HepG2 (cell line): ENCODE results near the gene GCHFR. TPM values are rescaled to one million over a fixed set of nuclear protein-coding genes. Genes with fewer than 3 reads are reported as not detected.

ENCODE experiments used
- ATAC-seq: fragments of 200-7000 bp; cut with Tn5 transposase; 3 replicates; pipeline ENCODE4 v1.9.1; 2020; ENCODE audit warnings: mild to moderate bottlenecking, moderate library complexity
- BruUV-seq: library from RNA; stranded (reverse); fragments of 400-500 nt; replicated peaks from 2 replicates; lab custom pipeline; 2021; lab: Mats Ljungman, UMichigan
- CTCF ChIA-PET: fragments of 300-600 bp; formaldehyde crosslinking; extraction: SDS; loops from one replicate; lab custom pipeline; 2021; ENCODE audit warnings: low total read pairs, inconsistent platforms, low intra/inter-chr PET ratio; lab: Yijun Ruan, JAX
- POLR2A ChIA-PET: fragments of 350-600 bp; sonication (Branson Sonifier 250); formaldehyde crosslinking; loops from one replicate; lab custom pipeline; 2020; ENCODE audit warnings: antibody characterized with exemption, inconsistent platforms; lab: Yijun Ruan, JAX
- DNase-seq: peaks from one replicate; pipeline ENCODE4 v3.0.0-alpha.2; 2015; ENCODE audit warnings: low spot score
- FAIRE-seq: peaks from 3 replicates; lab custom pipeline; 2011; peaks lifted over from hg19 to GRCh38; lab: Jason Lieb, UNC
- H2AFZ ChIP-seq: one replicate; pipeline ENCODE4 v1.6.1; 2011; ENCODE audit warnings: low read length, inconsistent platforms
- H3K27ac ChIP-seq: fragments of 300-600 bp; 3 replicates; pipeline ENCODE4 v1.8.0; 2011; ENCODE audit warnings: mixed run types, mild to moderate bottlenecking, mixed read lengths, low read length, inconsistent platforms; ENCODE audit not compliant: insufficient read depth; ENCODE audit errors: extremely low read length
- H3K27me3 ChIP-seq, 2 experiments: fragments of 200-600 bp in 1 of 2; 2 replicates in 1 of 2; 3 replicates in 1 of 2; pipeline versions ENCODE4 v1.6.0 to v1.8.0; 2011; ENCODE audit warnings: low read length in 2 of 2, mild to moderate bottlenecking in 2 of 2, moderate library complexity in 2 of 2, inconsistent platforms in 1 of 2; ENCODE audit not compliant: insufficient read depth in 2 of 2, control insufficient read depth in 1 of 2
- H3K36me3 ChIP-seq, 2 experiments: fragments of 200-600 bp in 1 of 2; replicated peaks in 1 of 2; 2 replicates in 1 of 2; 3 replicates in 1 of 2; pipeline versions ENCODE4 v1.5.1 to v1.8.0; 2011; ENCODE audit warnings: low read length in 2 of 2, inconsistent platforms in 1 of 2; ENCODE audit not compliant: insufficient read depth in 2 of 2, control insufficient read depth in 1 of 2
- H3K4me1 ChIP-seq: 2 replicates; pipeline ENCODE4 v1.5.1; 2012; ENCODE audit warnings: low read length, inconsistent platforms; ENCODE audit not compliant: insufficient read depth
- H3K4me2 ChIP-seq: 2 replicates; pipeline ENCODE4 v1.6.0; 2011; ENCODE audit warnings: low read depth, low read length, inconsistent platforms
- H3K4me3 ChIP-seq, 3 experiments: fragments of 200-600 bp in 1 of 3; sonication (generic), shearing (Covaris generic) in 1 of 3; replicated peaks in 1 of 3; 2 replicates each; pipeline ENCODE4 v1.5.1; 2011 to 2016; ENCODE audit warnings: low read length in 3 of 3, inconsistent platforms in 2 of 3, low read depth in 2 of 3, mild to moderate bottlenecking in 2 of 3, control low read depth in 1 of 3, mixed read lengths in 1 of 3; ENCODE audit not compliant: insufficient read depth in 1 of 3
- H3K79me2 ChIP-seq: one replicate; pipeline ENCODE4 v1.6.1; 2011; ENCODE audit warnings: low read length, inconsistent platforms; ENCODE audit not compliant: insufficient read depth
- H3K9ac ChIP-seq: 2 replicates; pipeline ENCODE4 v1.6.0; 2011; ENCODE audit warnings: mild to moderate bottlenecking, low read depth, low read length, inconsistent platforms; ENCODE audit not compliant: insufficient read depth
- H3K9me3 ChIP-seq: 2 replicates; pipeline ENCODE4 v1.5.1; 2012; ENCODE audit warnings: mild to moderate bottlenecking, low read length
- H4K20me1 ChIP-seq: 2 replicates; pipeline ENCODE4 v1.6.0; 2011; ENCODE audit warnings: inconsistent platforms, mild to moderate bottlenecking, low read length, moderate library complexity; ENCODE audit not compliant: insufficient read depth
- AGO2 ChIP-seq: fragments of 200-400 bp; formaldehyde crosslinking; optimal IDR thresholded peaks from 2 replicates; pipeline ENCODE3; 2017; ENCODE audit warnings: mild to moderate bottlenecking, low read depth, low read length, moderate library complexity
- ATF5 ChIP-seq: sonication (generic); formaldehyde crosslinking; IDR thresholded peaks from 2 replicates; pipeline ENCODE4 v1.4.0; 2020; ENCODE audit warnings: mild to moderate bottlenecking, low read depth, missing genetic modification reagents
- CC2D1A ChIP-seq: sonication (generic); formaldehyde crosslinking; IDR thresholded peaks from 2 replicates; pipeline ENCODE4 v1.8.1; 2023; ENCODE audit warnings: mild to moderate bottlenecking, missing genetic modification reagents
- GLI4 ChIP-seq: sonication (generic); formaldehyde crosslinking; IDR thresholded peaks from 2 replicates; pipeline ENCODE4 v1.5.1; 2020; ENCODE audit warnings: missing genetic modification reagents, mild to moderate bottlenecking, moderate library complexity, borderline replicate concordance
- GPN1 ChIP-seq: sonication (generic); formaldehyde crosslinking; IDR thresholded peaks from 2 replicates; pipeline ENCODE4 v1.5.1; 2020; ENCODE audit warnings: missing genetic modification reagents, borderline replicate concordance
- JDP2 ChIP-seq: sonication (generic); formaldehyde crosslinking; IDR thresholded peaks from 2 replicates; pipeline ENCODE4 v1.8.1; 2022; ENCODE audit warnings: missing genetic modification reagents, borderline replicate concordance
- KDM5B ChIP-seq: sonication (generic); formaldehyde crosslinking; IDR thresholded peaks from 2 replicates; pipeline ENCODE4 v1.4.0; 2020; ENCODE audit warnings: missing genetic modification reagents, mild to moderate bottlenecking, borderline replicate concordance
- POLR2A ChIP-seq, 2 experiments: IDR thresholded peaks; 2 replicates each; pipeline ENCODE4 v1.6.1; 2011; ENCODE audit warnings: low read depth in 2 of 2, low read length in 2 of 2, mild to moderate bottlenecking in 1 of 2, moderate library complexity in 1 of 2; ENCODE audit not compliant: insufficient read depth in 1 of 2
- POLR2AphosphoS2 ChIP-seq: IDR thresholded peaks from 2 replicates; pipeline ENCODE4 v1.6.1; 2011; ENCODE audit warnings: low read depth, low read length, improper control_type of control experiment
- POLR2AphosphoS5 ChIP-seq: IDR thresholded peaks from 2 replicates; pipeline ENCODE4 v1.6.1; 2012; ENCODE audit warnings: low read depth, low read length
- RARG ChIP-seq: sonication (generic); formaldehyde crosslinking; IDR thresholded peaks from 2 replicates; pipeline ENCODE4 v1.4.0; 2020; ENCODE audit warnings: low read depth, mild to moderate bottlenecking, missing genetic modification reagents
- REXO4 ChIP-seq: sonication (generic); formaldehyde crosslinking; IDR thresholded peaks from 2 replicates; pipeline ENCODE4 v1.8.0; 2022; ENCODE audit warnings: missing genetic modification reagents, mild to moderate bottlenecking, borderline replicate concordance
- ZMYM2 ChIP-seq: sonication (generic); formaldehyde crosslinking; IDR thresholded peaks from 2 replicates; pipeline ENCODE4 v1.8.0; 2022; ENCODE audit warnings: mild to moderate bottlenecking, missing genetic modification reagents
- ZNF17 ChIP-seq: sonication (generic); formaldehyde crosslinking; IDR thresholded peaks from 2 replicates; pipeline ENCODE4 v1.5.0; 2020; ENCODE audit warnings: mild to moderate bottlenecking, missing genetic modification reagents
- ZNF296 ChIP-seq: sonication (generic); formaldehyde crosslinking; conservative IDR thresholded peaks from 2 replicates; pipeline ENCODE4 v1.5.0; 2020; ENCODE audit warnings: mild to moderate bottlenecking, missing genetic modification reagents
- ZNF850 ChIP-seq: sonication (generic); formaldehyde crosslinking; conservative IDR thresholded peaks from 2 replicates; pipeline ENCODE4 v1.9.0; 2021; ENCODE audit warnings: mild to moderate bottlenecking, missing genetic modification reagents
- WGBS: methylation state at CpG from one replicate; pipeline ENCODE4 v1.1.6; 2017; ENCODE audit warnings: low lambda C conversion rate; 5-methylcytosine and 5-hydroxymethylcytosine counted together
- in situ Hi-C: cut with HindIII; loops from 2 replicates; pipeline ENCODE4 v1.10.0; 2017; ENCODE audit warnings: low pct_unique_long_range_greater_than_20kb; ENCODE audit not compliant: extremely low pct_ligation_motif_present
- intact Hi-C: fragments of 100-400 bp; cut with micrococcal nuclease; formaldehyde crosslinking; loops from one replicate; pipeline ENCODE4 v1.10.0; 2022; ENCODE audit not compliant: unreplicated experiment
- polyA plus RNA-seq, 8 experiments: library from polyadenylated mRNA; depleted of rRNA in 3 of 8; stranded (reverse) in 7 of 8; unstranded in 1 of 8; fragments of >200 nt; fragmentation: Illumina TruSeq in 4 of 8; extraction: Trizol in 4 of 8; gene quantifications; 2 replicates each; pipeline versions ENCODE4 v1.2.1 to v1.2.3, GENCODE V29; 2011 to 2016; ENCODE audit warnings: low read depth in 4 of 8, missing spikeins in 1 of 8, mixed read lengths in 1 of 8; ENCODE audit not compliant: insufficient read depth in 1 of 8
- total RNA-seq, 5 experiments: library from RNA; depleted of rRNA; stranded (reverse); fragments of >200 nt; fragmentation: Illumina TruSeq; extraction: Trizol; gene quantifications; 2 replicates each; pipeline ENCODE4 v1.2.3, GENCODE V29; 2016; ENCODE audit warnings: low read depth in 1 of 5
- TF ChIP-seq, protein P1 (sequence below): IDR thresholded peaks from 2 replicates; pipeline ENCODE4 v1.6.1; 2016; ENCODE audit warnings: mild to moderate bottlenecking, missing biosample characterization, missing genetic modification reagents

Gene GCHFR
- total and polyA plus RNA-seq, 2 of the 13 experiments (the other 11 are each of a cell fraction or from before 2014, with no cell fraction given) = 51.5 to 92.4 TPM

DNA sequence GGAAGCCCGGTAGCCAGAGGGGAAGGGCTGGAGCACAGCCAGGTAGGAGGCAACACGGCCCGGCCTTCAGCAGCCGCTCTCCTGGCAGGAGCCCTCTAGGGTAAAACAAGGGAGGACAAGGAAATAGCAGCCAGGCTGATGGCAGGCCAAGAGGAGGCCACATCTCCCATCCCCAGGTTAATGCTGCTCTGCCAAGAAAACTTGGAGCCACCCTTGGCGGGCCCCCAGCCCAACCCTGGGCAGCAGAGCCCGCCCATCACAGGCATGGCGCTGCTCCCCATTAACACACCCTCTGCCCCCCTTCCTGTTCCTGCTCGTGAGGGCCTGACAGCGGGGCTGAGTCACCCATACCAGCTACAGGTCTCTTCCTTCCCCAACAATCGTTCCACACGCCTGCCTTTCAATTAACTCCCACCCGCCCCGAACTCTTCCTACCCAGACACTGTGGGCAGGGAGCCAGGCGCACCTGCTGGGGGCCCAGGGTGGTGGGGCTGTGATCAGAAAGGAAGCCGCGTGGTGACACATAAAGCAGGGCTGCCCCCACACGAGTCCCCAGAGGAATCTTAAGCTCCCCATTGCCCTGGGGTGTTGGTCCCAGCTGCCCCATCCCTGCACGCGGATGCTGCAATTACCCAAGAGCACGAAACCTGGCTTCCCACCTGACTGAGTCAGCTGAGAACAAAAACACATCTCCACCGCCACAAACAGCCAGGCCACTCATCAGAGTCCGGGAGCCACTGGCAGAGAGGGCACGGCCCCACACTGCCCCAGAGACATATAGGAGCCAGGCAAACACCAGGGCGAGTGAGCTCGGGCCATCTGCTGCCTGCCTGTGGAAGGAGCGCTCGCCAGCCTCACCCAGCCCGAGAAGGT, 5.6 kb downstream of the GCHFR start, which contains the start of gene C15orf62:
TSS of gene C15orf62 (plus strand) at position 707 of the 873 bp plus-strand sequence. CDS start 516 bp downstream, outside the sequence.
- H3K36me3 ChIP-seq = peaks cover 9 to 32% of the 10 kb centered on the region in 2 experiments; a peak in 4 of 5 replicates
- WGBS = 92% methylated on average over 15 of the region's 28 CpGs
- H3K27ac ChIP-seq = no peak within 1 kb of the TSS
- H4K20me1 ChIP-seq = no peaks in the 10 kb centered on the region
- TF ChIP-seq AGO2 (peak; percentile 77), CC2D1A (CRISPR knock-in tag) (no peak), POLR2A (IDR thresholded peaks at IDR 0.05; ENCODE audit: insufficient read depth in 1 of 2, low read depth in 2 of 2, low read length in 2 of 2) (0 out of 4 replicates have a peak, but pooled peaks of 1 of the 2 experiments have one; percentile 12), POLR2AphosphoS5 (0 out of 2 replicates have a peak, but pooled peaks have one; percentile 14)
- H3K79me2 ChIP-seq = peaks cover 9% of the 10 kb centered on the region
- peaks cover 15% of the 10 kb centered on the region for H3K4me1 ChIP-seq
- H3K9ac ChIP-seq = no peak within 1 kb of the TSS
- BruUV-seq = no TSS peak
- no peaks in the 10 kb centered on the region for H3K9me3 ChIP-seq
- no peak within 1 kb of the TSS for H3K4me2 ChIP-seq
- intact Hi-C loops = no loop called here
- H2AFZ ChIP-seq = no peak within 1 kb of the TSS
- H3K27me3 ChIP-seq = no peaks in the 10 kb centered on the region
- FAIRE-seq = no peak
- DNase-seq = no peak
- ChIA-PET CTCF (no interaction called here), POLR2A (no interaction called here)
- ATAC-seq = no peak
- in situ Hi-C loops = no loop called here
- H3K4me3 ChIP-seq = no peak within 1 kb of the TSS

DNA sequence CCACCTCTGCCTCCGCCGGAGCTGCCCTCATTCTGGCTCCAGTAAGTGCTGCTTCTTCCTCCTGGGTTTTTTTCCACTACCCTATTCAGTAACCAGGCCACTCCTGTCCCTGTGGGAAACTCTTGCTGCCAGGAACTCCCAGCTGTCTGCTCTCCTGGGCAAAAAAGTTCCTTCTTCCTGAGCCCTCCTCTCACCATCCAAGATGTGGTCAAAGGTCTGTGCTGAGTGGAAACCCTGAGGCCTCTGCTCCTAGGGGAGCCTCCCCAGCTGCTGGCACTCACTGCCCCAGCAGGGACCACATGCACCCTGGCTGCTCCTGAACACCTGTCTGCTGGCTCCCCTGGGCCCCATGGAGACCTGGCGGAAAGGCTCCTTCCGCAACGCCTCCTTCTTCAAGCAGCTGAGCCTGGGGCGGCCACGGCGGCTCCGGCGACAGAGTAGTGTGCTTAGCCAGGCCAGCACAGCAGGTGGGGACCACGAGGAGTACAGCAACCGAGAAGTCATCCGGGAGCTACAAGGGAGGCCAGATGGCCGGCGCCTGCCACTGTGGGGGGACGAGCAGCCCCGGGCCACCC, 6.4 kb downstream of the GCHFR start:
- H4K20me1 ChIP-seq = no peaks in the 10 kb centered on the region
- DNase-seq (no peak), FAIRE-seq (no peak), ATAC-seq (no peak)
- H2AFZ ChIP-seq = no peak overlapping the region
- ChIA-PET CTCF (no interaction called here), POLR2A (no interaction called here)
- H3K36me3 ChIP-seq = peaks cover 15 to 40% of the 10 kb centered on the region in 2 experiments; a peak in 4 of 5 replicates
- peaks cover 11% of the 10 kb centered on the region for H3K4me1 ChIP-seq
- H3K9me3 ChIP-seq = no peaks in the 10 kb centered on the region
- H3K4me3 ChIP-seq = no peak overlapping the region
- H3K27me3 ChIP-seq = no peaks in the 10 kb centered on the region
- H3K79me2 ChIP-seq = peaks cover 4% of the 10 kb centered on the region
- H3K27ac ChIP-seq = no peak overlapping the region
- intact Hi-C loops (no loop called here), in situ Hi-C loops (no loop called here)
- H3K9ac ChIP-seq = no peak overlapping the region
- 97% methylated on average over 9 of the region's 17 CpGs for WGBS
- BruUV-seq = no TSS peak
- H3K4me2 ChIP-seq = no peak overlapping the region
- no peak for TF ChIP-seq ZNF850
- TF ChIP-seq ZMYM2 (CRISPR knock-in tag) = no peak
- no peak for TF ChIP-seq REXO4 (CRISPR knock-in tag)
- no peak for TF ChIP-seq KDM5B
- TF ChIP-seq, protein P1, sequence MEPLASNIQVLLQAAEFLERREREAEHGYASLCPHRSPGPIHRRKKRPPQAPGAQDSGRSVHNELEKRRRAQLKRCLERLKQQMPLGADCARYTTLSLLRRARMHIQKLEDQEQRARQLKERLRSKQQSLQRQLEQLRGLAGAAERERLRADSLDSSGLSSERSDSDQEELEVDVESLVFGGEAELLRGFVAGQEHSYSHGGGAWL (CRISPR knock-in tag) = no peak
- TF ChIP-seq POLR2AphosphoS2 = no peak
- no peak for TF ChIP-seq GLI4
- no peak for TF ChIP-seq JDP2 (CRISPR knock-in tag)
- no peak for TF ChIP-seq ZNF296 (CRISPR knock-in tag)
- no peak for TF ChIP-seq RARG
- no peak for TF ChIP-seq GPN1 (CRISPR knock-in tag)
- no peak for TF ChIP-seq ZNF17 (CRISPR knock-in tag)
- TF ChIP-seq ATF5 (CRISPR knock-in tag) = no peak
